K562 (cell line): ENCODE measurements around the gene MYMK.

ENCODE experiments used
- CTCF ChIP-seq, 3 experiments: IDR thresholded peaks in 2 of 3; conservative IDR thresholded peaks in 1 of 3; 2 replicates each; pipeline ENCODE4 v1.5.1; 2011 to 2012; ENCODE audit warnings: low read length in 3 of 3, mild to moderate bottlenecking in 3 of 3, control low read depth in 2 of 3, improper control_type of control experiment in 1 of 3, inconsistent platforms in 1 of 3, low read depth in 1 of 3, mixed read lengths in 1 of 3, moderate library complexity in 1 of 3; ENCODE audit not compliant: insufficient read depth in 2 of 3
- HCFC1 ChIP-seq: IDR thresholded peaks from 2 replicates; pipeline ENCODE4 v1.6.1; 2012; ENCODE audit warnings: low read depth, low read length, improper control_type of control experiment
- HDAC3 ChIP-seq: fragments of 450-650 bp; IDR thresholded peaks from 2 replicates; pipeline ENCODE4 v1.6.1; 2018; ENCODE audit warnings: borderline replicate concordance, mild to moderate bottlenecking, moderate library complexity; ENCODE audit not compliant: partially characterized antibody
- KDM4B ChIP-seq, 2 experiments: fragments of 450-650 bp in 1 of 2; sonication (generic) in 1 of 2; IDR thresholded peaks; 2 replicates each; pipeline ENCODE4 v1.6.1; 2016 to 2017; ENCODE audit warnings: borderline replicate concordance in 2 of 2, antibody characterized with exemption in 1 of 2, low read depth in 1 of 2, mild to moderate bottlenecking in 1 of 2
- KLF16 ChIP-seq: IDR thresholded peaks from 2 replicates; pipeline ENCODE4 v1.6.1; 2016; ENCODE audit warnings: antibody characterized with exemption
- RAD21 ChIP-seq, 2 experiments: fragments of 250-450 bp in 1 of 2; fragments of 450-650 bp in 1 of 2; sonication (Bioruptor Pico) in 1 of 2; formaldehyde crosslinking in 1 of 2; IDR thresholded peaks in 1 of 2; conservative IDR thresholded peaks in 1 of 2; 2 replicates each; pipeline versions ENCODE4 v1.4.0 to v1.8.0; 2020 to 2022; ENCODE audit warnings: mild to moderate bottlenecking in 2 of 2, moderate library complexity in 1 of 2
- ZBTB49 ChIP-seq: sonication (generic); formaldehyde crosslinking; IDR thresholded peaks from 2 replicates; pipeline ENCODE4 v1.8.0; 2022; ENCODE audit warnings: missing genetic modification reagents, mild to moderate bottlenecking, borderline replicate concordance
- ZFP36 ChIP-seq: fragments of 150-350 bp; IDR thresholded peaks from 2 replicates; pipeline ENCODE4 v1.6.1; 2018; ENCODE audit warnings: low read length, low read depth; ENCODE audit not compliant: partially characterized antibody
- ZNF165 ChIP-seq: fragments of 250-450 bp; sonication (Bioruptor Pico); IDR thresholded peaks from 2 replicates; pipeline ENCODE4 v1.4.0; 2020; ENCODE audit warnings: borderline replicate concordance
- ZNF316 ChIP-seq: fragments of 450-650 bp; IDR thresholded peaks from 2 replicates; pipeline ENCODE4 v1.6.1; 2016
- ZNF780A ChIP-seq: fragments of 250-450 bp; sonication (Bioruptor Pico); IDR thresholded peaks from 2 replicates; pipeline ENCODE4 v1.5.0; 2021; ENCODE audit warnings: mild to moderate bottlenecking
- TF ChIP-seq, protein P1 (sequence below): sonication (generic); formaldehyde crosslinking; IDR thresholded peaks from 2 replicates; pipeline ENCODE4 v1.8.1; 2023; ENCODE audit warnings: mild to moderate bottlenecking, missing genetic modification reagents
- TF ChIP-seq, protein P2 (sequence below): fragments of 250-450 bp; sonication (Bioruptor Pico); IDR thresholded peaks from 2 replicates; pipeline ENCODE4 v1.8.0; 2021; ENCODE audit warnings: moderate library complexity, mild to moderate bottlenecking, inconsistent platforms

- TF ChIP-seq RAD21 (CRISPR knock-in tag; conservative IDR thresholded peaks at IDR 0.05 in 1 of 2, IDR thresholded peaks at IDR 0.05 in 1 of 2) (no peak), ZNF780A (CRISPR knock-in tag) (no peak), KLF16 (no peak), HDAC3 (no peak), ZNF165 (CRISPR knock-in tag) (no peak), ZFP36 (no peak), KDM4B (IDR thresholded peaks at IDR 0.05; ENCODE audit: borderline replicate concordance in 2 of 2, low read depth in 1 of 2) (no peak), HCFC1 (no peak), CTCF (IDR thresholded peaks at IDR 0.05 in 2 of 3, conservative IDR thresholded peaks at IDR 0.05 in 1 of 3; ENCODE audit: insufficient read depth in 2 of 3, low read depth in 1 of 3, low read length in 3 of 3) (no peak), ZBTB49 (CRISPR knock-in tag) (no peak), ZNF316 (no peak)
- TF ChIP-seq, protein P1, sequence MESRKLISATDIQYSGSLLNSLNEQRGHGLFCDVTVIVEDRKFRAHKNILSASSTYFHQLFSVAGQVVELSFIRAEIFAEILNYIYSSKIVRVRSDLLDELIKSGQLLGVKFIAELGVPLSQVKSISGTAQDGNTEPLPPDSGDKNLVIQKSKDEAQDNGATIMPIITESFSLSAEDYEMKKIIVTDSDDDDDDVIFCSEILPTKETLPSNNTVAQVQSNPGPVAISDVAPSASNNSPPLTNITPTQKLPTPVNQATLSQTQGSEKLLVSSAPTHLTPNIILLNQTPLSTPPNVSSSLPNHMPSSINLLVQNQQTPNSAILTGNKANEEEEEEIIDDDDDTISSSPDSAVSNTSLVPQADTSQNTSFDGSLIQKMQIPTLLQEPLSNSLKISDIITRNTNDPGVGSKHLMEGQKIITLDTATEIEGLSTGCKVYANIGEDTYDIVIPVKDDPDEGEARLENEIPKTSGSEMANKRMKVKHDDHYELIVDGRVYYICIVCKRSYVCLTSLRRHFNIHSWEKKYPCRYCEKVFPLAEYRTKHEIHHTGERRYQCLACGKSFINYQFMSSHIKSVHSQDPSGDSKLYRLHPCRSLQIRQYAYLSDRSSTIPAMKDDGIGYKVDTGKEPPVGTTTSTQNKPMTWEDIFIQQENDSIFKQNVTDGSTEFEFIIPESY (CRISPR knock-in tag), result no peak
- TF ChIP-seq, protein P2, sequence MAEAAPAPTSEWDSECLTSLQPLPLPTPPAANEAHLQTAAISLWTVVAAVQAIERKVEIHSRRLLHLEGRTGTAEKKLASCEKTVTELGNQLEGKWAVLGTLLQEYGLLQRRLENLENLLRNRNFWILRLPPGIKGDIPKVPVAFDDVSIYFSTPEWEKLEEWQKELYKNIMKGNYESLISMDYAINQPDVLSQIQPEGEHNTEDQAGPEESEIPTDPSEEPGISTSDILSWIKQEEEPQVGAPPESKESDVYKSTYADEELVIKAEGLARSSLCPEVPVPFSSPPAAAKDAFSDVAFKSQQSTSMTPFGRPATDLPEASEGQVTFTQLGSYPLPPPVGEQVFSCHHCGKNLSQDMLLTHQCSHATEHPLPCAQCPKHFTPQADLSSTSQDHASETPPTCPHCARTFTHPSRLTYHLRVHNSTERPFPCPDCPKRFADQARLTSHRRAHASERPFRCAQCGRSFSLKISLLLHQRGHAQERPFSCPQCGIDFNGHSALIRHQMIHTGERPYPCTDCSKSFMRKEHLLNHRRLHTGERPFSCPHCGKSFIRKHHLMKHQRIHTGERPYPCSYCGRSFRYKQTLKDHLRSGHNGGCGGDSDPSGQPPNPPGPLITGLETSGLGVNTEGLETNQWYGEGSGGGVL, result no peak
These were observed 2.5 kb downstream of the MYMK start for GRCh38 chr9:133522073-133522910.
